Measurements from ENCODE around the gene CFAP20.

GRCh38 chr16:58084635-58085034 is 44.5 kb downstream of the CFAP20 start:
- no peak for TF ChIP-seq CTCF (IDR thresholded peaks at IDR 0.05)
- no peak for TF ChIP-seq POLR2A (IDR thresholded peaks at IDR 0.05)
